AG10803 (cell line): ENCODE results near the gene LYPD1.

Source experiments
- DNase-seq: peaks from one replicate; pipeline ENCODE4 v3.0.0; 2010; ENCODE audit warnings: low read depth
- H3K4me3 ChIP-seq: 2 replicates; pipeline ENCODE4 v1.5.1; 2011; ENCODE audit warnings: mild to moderate bottlenecking, low read length, control low read depth
- CTCF ChIP-seq: conservative IDR thresholded peaks from 2 replicates; pipeline ENCODE4 v1.5.1; 2011; ENCODE audit warnings: mild to moderate bottlenecking, low read length, control low read depth, inconsistent platforms

The LYPD1 gene

GRCh38 chr2:132615329-132616085 lies 54.5 kb downstream of the LYPD1 start:
- no peak overlapping the region for H3K4me3 ChIP-seq
- no peak for DNase-seq
- TF ChIP-seq CTCF = no peak

GRCh38 chr2:132611719-132612118 lies 58.3 kb downstream of the LYPD1 start:
- TF ChIP-seq CTCF = no peak
- H3K4me3 ChIP-seq = no peak overlapping the region
- no peak for DNase-seq

- no peak for TF ChIP-seq CTCF
- DNase-seq = no peak
- no peak overlapping the region for H3K4me3 ChIP-seq
These were observed 60.7 kb downstream of the LYPD1 start for GRCh38 chr2:132609101-132609890.

- H3K4me3 ChIP-seq = no peak overlapping the region
- TF ChIP-seq CTCF = no peak
- no peak for DNase-seq
These were observed 61.7 kb downstream of the LYPD1 start for GRCh38 chr2:132608311-132608710.

- no peak for DNase-seq
These were observed 62.4 kb downstream of the LYPD1 start for GRCh38 chr2:132607426-132608090.

GRCh38 chr2:132606649-132607048 lies 63.4 kb downstream of the LYPD1 start:
- H3K4me3 ChIP-seq = no peak overlapping the region
- no peak for TF ChIP-seq CTCF
- no peak for DNase-seq

More at GRCh38 chr2:132607426-132608090, 62.4 kb downstream of the LYPD1 start:
- no peak for TF ChIP-seq CTCF
- H3K4me3 ChIP-seq = no peak overlapping the region
